HG03378 (cell line): ENCODE results near the gene GARNL3.

ENCODE experiments used
- ATAC-seq: cut with Tn5 transposase; IDR thresholded peaks from one replicate; pipeline ENCODE4 v1.9.1; 2021; ENCODE audit warnings: mild to moderate bottlenecking, moderate library complexity; ENCODE audit not compliant: unreplicated experiment

Gene GARNL3

GRCh38 chr9:127398715-127399400 lies 134.3 kb downstream of the GARNL3 start:
- no peak for ATAC-seq

- ATAC-seq = no peak
These were observed 135.2 kb downstream of the GARNL3 start for GRCh38 chr9:127399736-127400269.

GRCh38 chr9:127402401-127403090 lies 138.0 kb downstream of the GARNL3 start:
- no peak for ATAC-seq

GRCh38 chr9:127403507-127404192 lies 139.1 kb downstream of the GARNL3 start:
- ATAC-seq = no peak

GRCh38 chr9:127404631-127405030 lies 140.1 kb downstream of the GARNL3 start:
- ATAC-seq = no peak

- no peak for ATAC-seq
These were observed 141.0 kb downstream of the GARNL3 start for GRCh38 chr9:127405344-127406125.

GRCh38 chr9:127406799-127407491 lies 142.4 kb downstream of the GARNL3 start:
- no peak for ATAC-seq

GRCh38 chr9:127407492-127407843 lies 142.9 kb downstream of the GARNL3 start:
- ATAC-seq = no peak

GRCh38 chr9:127411122-127411521 lies 146.5 kb downstream of the GARNL3 start:
- ATAC-seq = no peak

GRCh38 chr9:127415141-127415540 lies 150.6 kb downstream of the GARNL3 start:
- no peak for ATAC-seq

- ATAC-seq = no peak
These were observed 151.1 kb downstream of the GARNL3 start for GRCh38 chr9:127415657-127416056.

- no peak for ATAC-seq
These were observed 152.8 kb downstream of the GARNL3 start for GRCh38 chr9:127417131-127418036.

GRCh38 chr9:127418037-127418471 lies 153.5 kb downstream of the GARNL3 start:
- no peak for ATAC-seq

- no peak for ATAC-seq
These were observed 154.8 kb downstream of the GARNL3 start for GRCh38 chr9:127419348-127419747.

GRCh38 chr9:127421057-127421456 lies 156.5 kb downstream of the GARNL3 start:
- no peak for ATAC-seq

- ATAC-seq = no peak
These were observed 157.7 kb downstream of the GARNL3 start for GRCh38 chr9:127422133-127422782.

- no peak for ATAC-seq
These were observed 158.2 kb downstream of the GARNL3 start for GRCh38 chr9:127422787-127423186.

- ATAC-seq = no peak
These were observed 158.9 kb downstream of the GARNL3 start for GRCh38 chr9:127423476-127423933.
